Epithelial cell of esophagus (primary cell): ENCODE results near the gene ASPSCR1.
"Not testable (repeated sequence)": the region's sequence is repeated elsewhere in the genome, so short reads cannot be mapped to it uniquely, and the experiment has no call there.

Experiments used
- DNase-seq: peaks from one replicate; pipeline ENCODE4 v3.0.0; 2010; ENCODE audit warnings: low read depth
- H3K4me3 ChIP-seq: 2 replicates; pipeline ENCODE4 v1.5.1; 2011; ENCODE audit warnings: mild to moderate bottlenecking, low read length, control low read depth
- TF ChIP-seq, protein P1 (sequence below): IDR thresholded peaks from 2 replicates; pipeline ENCODE4 v1.5.1; 2011; ENCODE audit warnings: low read depth, mild to moderate bottlenecking, low read length, control low read depth, inconsistent platforms; ENCODE audit not compliant: insufficient read depth; ENCODE audit errors: missing control alignments

Gene ASPSCR1

DNA sequence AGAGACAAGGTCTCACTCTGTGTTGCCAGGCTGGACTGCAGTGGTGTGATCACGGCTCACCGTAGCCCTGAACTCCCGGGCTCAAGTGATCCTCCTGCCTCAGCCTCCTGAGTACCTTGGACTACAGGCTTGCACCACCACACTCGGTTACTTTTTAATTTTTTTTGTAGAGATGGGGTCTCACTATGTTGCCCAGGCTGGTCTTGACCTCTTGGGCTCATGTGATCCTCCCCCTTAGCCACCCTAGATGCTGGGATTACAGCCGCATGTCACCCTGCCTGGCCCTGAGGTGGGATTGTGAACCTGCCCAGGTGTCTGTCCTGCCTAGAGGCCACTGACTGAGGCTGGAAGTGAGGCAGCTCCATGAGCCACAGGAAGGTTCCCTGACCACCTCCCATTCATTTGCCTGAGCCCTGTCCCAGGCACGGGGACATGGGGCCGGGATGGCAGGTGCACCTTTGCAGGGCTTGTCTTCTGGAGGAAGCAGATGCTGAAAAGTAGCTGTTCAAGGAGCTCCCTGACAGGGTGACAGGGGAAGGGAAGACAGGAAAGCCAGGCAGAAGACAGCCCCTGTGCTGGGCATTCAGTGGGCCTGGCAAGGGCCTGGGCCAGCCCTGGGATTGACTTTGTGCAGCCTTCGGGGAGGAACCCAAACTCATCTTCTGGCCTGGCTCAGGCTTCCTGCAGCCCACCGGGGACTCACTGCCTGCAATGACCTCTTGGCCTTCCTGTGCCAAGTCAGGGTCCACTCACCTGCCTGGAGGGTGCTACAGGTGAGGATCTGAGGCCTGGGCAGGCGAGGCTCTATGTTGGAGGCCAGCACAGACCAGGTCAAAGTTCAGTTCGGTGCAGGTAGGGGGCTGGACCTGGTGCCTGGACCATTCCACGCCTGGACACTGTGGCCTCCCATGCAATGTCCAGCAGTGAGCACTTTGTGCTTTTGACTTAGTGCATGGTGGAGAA, 8.3 kb upstream of the ASPSCR1 start:
- TF ChIP-seq, protein P1, sequence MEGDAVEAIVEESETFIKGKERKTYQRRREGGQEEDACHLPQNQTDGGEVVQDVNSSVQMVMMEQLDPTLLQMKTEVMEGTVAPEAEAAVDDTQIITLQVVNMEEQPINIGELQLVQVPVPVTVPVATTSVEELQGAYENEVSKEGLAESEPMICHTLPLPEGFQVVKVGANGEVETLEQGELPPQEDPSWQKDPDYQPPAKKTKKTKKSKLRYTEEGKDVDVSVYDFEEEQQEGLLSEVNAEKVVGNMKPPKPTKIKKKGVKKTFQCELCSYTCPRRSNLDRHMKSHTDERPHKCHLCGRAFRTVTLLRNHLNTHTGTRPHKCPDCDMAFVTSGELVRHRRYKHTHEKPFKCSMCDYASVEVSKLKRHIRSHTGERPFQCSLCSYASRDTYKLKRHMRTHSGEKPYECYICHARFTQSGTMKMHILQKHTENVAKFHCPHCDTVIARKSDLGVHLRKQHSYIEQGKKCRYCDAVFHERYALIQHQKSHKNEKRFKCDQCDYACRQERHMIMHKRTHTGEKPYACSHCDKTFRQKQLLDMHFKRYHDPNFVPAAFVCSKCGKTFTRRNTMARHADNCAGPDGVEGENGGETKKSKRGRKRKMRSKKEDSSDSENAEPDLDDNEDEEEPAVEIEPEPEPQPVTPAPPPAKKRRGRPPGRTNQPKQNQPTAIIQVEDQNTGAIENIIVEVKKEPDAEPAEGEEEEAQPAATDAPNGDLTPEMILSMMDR = no peak
- no peak overlapping the region for H3K4me3 ChIP-seq
- no peak for DNase-seq

DNA sequence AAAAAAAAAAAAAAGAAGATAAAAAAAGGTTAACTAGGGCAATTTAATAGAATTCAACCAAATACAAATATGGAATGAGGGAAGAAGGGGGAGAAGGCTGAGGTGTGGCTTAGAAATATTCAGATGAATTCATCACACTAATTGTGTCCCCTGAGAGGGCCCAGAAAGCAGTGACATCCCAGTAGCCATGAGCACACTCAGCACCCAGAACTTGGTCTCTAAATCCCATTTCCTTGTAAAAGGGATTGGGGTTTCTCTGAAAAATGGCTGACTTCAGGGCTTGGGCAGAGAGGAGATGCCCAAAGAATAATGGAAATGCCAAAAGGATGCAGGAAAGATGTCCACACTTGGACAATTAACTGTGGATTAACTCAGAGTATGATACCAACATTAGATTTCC, 4.0 kb upstream of the ASPSCR1 start:
- TF ChIP-seq, protein P1 = no peak
- H3K4me3 ChIP-seq = no peak overlapping the region
- DNase-seq = no peak

DNA sequence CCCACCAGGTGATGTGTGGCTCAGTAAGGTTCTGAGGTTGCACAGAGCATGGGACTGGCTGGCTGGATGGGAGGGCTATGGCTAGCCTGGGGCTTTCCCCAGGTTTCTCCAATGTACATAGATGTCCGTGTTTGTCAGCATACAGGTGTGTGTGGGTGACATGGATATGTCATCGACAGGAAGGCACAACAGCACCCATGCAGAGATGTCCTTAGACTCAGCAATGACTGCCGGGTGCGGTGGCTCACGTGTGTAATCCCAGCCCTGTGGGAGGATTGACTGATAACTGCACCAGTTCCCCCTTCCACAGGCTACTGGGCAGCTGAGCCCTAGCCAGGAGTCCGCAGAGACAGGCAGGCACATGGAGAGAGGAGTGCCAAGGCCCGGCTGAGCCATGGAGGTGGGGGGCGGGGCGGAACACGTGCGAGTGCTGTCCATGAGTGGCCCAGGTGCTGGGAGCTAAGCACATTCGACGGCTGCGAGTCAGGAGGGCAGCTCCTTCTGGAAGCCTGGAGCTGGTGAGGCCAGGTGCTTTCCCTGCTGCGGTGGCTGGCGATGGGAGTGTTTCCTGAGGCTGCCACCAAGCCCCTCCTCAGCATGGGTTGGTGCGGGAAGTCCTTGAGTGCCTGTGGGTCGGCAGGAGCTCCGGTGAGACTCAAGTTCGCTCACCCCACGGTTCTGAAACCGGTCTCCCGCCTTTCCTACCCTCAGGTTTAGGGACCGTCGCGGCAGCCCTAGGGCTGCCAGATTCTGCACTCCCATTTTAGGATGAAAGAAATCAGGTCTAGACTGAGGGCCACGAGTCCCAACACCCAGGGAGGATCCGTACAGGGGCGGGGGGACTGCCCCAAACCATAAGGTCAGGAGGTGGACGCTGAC, 858 bp upstream of the ASPSCR1 start:
- TF ChIP-seq, protein P1 = no peak
- H3K4me3 ChIP-seq = peak overlapping the region; percentile 62
- DNase-seq = peak; percentile 29

DNA sequence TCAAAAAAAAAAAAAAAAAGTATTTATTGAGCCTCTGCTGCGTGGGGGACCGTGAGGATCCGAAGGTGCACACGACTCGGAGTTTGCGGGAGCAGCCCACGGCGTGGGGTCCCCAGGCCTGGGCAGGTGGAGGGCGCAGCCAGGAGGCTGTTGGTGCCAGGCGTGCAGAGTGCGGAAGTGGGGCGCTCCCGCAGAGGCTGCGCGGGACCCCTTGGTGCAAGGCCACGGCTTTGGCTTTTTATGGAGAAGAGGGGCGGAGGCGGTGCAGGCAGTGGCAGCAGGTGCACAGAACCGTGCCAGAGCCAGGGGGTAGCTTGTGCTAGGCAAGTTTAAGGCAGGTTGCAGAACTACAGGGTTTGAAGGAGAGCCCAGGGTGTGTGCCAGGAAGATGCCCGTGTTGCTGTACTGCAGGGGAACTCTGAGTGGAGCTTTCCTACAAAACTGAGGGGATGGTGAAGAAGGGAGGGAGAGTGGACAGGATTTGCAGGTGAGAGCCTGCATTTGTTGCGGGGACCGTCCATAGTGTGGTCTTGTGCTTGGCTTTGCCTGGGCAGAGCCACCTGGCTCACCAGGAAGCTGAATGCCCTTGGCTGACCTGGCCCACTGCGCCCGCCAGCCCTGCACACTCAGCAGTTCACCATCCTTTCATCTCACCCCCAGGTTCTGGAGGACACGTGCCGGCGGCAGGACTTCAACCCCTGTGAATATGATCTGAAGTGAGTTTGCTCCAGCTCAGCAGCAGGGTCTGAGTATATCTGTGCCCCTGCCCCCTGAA, 1.3 kb downstream of the ASPSCR1 start:
- H3K4me3 ChIP-seq = peak overlapping the region; percentile 81
- DNase-seq = no peak
- TF ChIP-seq, protein P1 = no peak

DNA sequence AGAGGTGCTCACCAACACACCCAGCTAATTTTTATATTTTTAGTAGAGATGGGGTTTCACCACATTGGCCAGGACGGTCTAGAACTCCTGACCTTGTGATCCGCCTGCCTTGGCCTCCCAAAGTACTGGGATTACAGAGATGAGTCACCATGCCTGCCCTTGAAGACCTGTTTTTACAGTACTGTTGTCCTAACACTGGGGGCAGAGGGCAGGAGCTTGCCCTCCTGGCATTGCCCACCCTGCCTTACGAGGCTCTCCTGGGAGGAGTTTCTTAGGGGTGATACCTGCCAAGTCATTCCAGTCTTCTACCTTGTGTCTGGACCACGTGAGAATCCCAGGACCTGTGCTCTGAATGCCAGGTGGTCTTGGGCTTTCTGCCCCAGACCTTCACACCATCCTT, 2.7 kb downstream of the ASPSCR1 start:
- TF ChIP-seq, protein P1 = no peak
- DNase-seq = no peak
- no peak overlapping the region for H3K4me3 ChIP-seq

DNA sequence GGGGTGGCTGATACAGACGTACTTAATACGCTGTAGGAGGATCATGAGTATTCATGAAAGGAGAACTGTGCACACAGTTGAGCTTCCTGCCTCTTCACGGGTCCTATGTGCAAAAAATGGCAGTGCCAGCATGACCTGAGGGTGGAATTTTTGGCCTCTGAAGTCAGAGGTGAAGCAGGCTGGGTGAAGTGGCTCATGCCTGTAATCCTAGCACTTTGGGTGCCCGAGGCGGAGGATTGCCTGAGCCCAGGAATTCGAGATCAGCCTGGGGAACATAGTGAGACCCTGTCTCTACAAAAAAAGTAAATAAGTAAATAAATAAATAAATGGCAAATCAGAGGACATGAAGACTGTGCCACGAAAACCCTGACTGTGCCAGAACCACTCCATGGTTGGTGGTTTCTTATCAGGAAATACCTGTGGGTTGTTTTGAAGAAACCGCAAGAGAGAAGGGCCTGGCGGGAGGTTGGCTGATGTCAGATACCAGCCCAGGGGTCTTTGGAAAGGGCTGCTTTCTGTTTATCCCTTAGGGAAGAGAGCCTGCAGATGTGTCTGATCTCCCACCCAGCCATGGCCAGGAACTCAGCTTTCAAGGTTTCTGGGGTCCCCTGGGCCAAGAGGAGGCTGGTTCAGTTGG, 3.4 kb downstream of the ASPSCR1 start:
- no peak for DNase-seq
- TF ChIP-seq, protein P1 = no peak
- H3K4me3 ChIP-seq = no peak overlapping the region

DNA sequence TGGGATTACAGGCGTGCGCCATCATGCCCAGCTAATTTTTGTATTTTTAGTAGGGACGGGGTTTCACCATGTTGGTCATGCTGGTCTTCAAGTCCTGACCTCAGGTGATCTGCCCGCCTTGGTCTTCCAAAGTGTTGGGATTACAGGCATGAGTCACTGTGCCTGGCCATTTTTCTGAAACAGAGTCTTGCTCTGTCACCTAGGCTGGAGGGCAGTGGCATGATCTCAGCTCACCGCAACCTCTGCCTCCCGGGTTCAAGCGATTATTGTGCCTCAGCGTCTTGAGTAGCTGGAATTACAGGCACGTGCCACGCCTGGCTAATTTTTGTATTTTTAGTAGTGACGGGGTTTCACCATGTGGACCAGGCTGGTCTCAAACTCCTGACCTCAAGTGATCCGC, 4.1 kb downstream of the ASPSCR1 start:
- H3K4me3 ChIP-seq, DNase-seq: not testable (repeated sequence)
